Inferior parietal cortex (tissue), 1 donor: ENCODE results near the gene ARHGEF40.

Source experiments
- DNase-seq: peaks from one replicate; pipeline ENCODE4 v3.0.0-alpha.2; 2016; ENCODE audit errors: extremely low spot score

Gene ARHGEF40

DNA sequence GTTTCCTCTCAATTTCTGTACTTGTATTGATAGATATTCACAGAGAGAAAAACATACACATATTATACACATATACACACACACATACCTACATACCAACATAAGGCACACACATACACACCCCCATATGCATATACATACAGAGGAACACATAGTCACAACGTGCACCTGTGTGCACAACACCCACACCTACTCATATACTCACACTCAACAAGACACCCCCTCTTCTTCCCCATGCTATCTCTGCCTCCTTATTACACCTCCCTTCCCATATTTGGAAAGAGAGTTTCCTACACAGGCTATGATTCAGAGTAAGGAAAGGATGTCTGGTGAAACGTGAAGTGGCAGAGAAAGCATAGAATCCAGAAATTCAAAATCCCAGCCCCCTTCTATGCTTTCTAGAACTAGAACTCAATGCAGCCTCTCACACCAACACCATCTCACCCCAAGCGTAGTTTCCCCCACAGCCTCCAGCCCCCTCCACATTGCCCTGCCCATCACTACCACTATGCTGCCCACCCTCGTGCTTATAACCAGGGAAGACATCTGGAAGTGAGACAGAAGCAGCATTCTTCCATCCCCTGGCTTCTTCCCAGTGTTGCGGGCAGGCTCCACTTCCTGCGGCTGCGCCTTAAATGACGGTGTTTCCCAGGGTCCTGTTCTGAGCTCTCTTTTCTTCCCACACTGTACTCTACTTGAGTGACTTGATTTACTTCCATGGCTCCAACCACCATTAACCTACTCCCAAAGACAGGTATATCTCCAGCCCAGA is 10.1 kb upstream of the ARHGEF40 start:
- no peak for DNase-seq

DNA sequence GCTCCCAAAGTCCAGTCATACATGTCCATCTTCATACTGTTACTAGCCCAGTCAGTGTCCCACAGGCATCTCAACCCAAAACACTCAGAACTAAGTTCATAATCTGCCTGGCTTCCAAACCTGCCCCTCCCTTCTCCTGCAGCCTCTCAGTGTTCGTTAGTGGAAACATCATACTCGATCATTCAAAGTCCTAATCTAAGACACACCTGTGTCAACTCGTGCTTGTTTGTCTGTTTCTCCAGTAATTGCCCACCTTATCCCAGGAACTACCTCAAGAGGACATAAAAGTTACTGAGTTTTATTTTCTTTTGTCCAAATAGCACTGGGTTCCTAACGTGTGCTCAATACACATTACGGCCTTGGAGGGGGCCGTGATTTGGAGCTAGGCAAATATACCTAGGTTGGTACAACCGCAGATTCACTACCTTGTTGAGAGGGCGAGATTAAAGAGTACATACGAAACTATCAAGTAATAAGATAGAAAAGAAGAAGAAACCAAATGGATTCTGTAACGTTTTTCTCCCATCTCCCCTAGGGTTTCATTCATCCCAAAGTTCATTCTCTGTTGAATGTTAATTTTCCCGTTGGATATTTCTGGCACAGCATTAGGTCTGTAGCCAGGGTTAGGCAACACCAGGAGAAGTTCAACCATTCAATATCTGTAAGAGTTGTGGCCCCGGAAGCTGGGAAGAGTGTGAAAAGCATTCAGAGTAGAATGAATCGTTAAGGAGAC is 9.3 kb upstream of the ARHGEF40 start:
- no peak for DNase-seq

DNA sequence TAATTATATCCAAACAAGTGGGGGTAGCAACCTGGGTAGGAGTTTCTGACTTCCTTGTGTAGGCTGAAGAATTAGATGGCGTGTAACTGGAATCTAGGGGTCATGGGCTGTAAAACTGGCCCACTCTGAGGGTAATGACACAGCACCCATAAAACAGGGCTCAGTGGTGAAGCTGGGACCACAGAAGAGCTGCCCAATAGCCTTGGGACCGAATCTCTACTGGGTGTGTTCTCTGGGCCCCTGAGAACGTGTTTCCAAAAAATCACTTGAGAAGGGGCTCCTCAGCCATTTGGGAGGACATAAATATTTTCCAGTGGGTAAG is 8.8 kb upstream of the ARHGEF40 start:
- no peak for DNase-seq

DNA sequence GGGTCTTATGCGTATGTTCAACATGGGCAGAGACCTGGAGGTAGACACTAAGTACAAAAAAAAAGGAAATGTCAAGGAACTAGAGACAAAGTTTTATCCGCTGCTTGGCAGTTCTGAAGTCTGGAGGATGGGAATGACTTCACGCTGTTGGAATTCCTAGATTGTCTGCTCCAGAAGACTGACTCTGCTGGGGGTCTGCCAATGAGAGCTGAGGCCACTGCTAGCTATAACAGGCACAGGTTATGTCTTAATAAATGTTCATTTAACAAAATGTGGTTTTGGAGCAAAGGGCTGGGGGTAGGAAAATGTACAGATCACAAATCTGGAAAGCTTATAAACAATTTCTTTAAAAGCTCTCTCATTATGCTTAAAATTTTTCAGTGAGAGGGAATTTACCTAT is 6.6 kb upstream of the ARHGEF40 start:
- DNase-seq, result no peak

DNA sequence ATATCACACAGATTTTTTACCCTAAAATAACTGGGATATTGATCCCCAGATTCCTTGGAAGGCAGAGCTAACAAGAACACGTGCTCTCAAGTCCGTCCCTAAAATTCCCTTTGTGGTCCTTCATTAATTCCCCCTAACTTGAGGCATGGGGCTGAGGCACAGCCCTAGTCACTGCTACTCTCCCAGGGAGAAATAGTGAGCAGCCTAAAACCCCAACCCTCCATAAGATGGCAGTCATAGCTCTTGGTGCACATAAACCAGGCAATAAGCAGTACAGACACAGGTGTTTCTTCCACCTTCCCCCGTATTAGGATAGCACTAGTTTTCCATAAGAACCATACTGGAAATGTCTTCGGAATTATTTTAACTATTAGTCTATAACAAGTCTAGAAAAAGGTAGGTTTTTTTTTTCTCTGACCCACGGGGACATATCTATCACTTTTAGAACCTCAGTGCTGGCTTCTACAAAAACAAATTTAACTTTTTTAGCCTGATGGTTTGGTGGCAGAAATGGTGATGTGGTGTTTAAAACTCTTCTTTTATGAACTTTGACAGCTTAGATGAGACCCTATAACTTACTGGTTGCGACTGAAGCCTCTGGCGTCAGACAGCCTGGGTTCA is 3.1 kb upstream of the ARHGEF40 start:
- DNase-seq, result no peak

DNA sequence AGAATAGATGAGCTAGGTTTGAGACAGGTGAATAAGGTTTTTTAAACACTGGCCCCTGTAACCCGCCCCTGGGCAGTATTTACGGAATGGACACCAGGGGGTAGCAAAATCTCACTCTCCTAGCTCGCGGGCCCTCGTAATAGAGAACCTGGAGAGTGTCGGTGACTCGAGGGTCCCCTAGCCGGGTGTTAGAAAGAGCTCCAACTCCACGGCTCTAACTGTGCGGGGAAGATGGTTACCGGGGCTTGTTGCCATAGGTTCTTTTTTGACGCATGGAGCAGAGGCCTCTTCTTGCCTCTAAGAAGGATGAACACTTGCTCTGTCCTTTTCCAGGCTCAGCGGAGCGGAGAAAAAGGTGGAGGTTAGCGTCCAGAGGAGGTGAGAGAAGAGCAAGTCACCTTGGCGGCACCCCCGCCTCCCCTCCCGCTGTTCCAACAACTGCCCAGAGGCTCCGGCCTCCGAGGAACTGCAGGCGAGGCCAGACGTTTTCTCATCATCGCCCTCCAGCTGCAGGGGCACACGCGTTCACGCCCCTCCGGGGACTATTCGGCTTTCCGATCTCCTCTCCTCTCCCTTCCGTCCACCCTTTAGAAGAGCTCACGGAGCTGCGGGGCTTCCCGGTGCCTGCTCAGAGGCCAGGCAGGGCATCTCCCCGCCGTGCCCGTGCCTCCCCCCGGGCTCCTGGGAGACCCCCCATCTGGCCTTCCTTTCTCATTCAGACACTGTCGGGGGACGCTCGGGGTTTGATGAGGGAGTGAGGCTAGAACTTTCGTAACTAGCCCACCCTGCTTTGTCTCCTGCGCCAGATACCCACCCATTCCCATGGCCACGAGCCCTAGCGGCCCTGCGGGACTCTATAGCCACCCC is 1.4 kb upstream of the ARHGEF40 start:
- peak; percentile 73 for DNase-seq

DNA sequence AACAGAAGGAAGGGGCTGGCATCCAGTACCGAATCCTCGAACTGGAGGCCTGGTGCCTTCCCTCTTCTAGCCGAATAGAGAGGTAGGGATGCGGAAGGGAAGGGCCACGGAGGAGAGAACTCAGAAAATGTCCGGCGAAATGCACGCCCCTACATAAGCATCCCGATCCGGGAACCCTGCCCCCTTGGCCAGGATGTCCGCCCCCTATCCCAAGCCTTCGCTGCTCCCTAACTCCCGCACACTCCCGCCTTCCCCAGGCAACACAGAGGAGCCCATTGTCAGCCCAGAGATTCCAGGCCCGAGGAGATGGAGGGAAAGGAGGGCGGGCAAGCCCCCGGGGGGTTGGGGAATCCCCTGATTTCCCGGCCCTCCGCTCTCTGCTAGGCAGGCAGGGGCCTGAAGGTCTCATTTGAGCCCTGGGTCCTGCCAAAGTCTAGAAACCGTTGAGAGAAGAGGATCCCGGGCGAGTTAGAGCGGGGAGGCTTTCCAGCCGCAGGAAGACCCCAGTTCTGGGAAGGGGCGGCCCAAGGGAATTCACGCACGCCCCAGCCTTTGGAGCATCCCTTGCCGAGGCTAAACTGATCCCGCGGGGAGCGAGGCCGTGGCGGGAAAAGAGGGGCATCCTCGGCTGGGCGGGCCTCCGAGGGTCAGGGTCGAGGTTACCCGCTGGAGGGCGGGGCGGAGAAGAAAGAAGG is 569 bp upstream of the ARHGEF40 start:
- DNase-seq, result peak; percentile 45

DNA sequence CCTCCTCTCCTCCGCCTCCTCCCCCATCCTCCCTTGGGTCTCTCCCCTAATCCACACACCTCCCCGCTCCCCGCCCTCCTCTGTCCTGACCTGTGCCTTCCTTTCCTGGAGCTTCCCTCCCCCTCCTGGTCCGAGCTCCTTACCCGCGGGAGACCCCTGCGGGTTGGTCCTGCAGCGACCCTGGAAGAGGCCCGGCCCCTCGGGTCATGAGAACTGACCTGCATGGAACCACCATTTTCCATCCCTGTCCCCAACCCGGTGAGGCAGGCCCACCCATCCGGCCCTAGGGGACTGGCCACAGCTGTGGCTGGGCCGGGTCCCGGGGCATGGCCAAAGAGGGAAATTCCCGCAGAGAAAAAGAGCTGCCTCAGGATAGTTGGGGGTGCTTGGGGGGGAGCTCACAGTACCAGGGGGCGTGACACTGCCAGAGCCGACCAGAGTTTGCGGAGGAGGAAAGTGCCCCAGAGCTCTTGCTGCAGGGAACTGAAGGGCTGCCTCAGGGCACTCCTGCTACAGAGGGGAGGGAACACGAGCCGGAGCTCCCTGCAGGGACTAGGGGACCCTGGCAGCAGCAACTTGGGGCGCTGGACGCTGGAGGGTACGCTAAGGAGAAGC is 613 bp downstream of the ARHGEF40 start:
- DNase-seq, result peak; percentile 13

DNA sequence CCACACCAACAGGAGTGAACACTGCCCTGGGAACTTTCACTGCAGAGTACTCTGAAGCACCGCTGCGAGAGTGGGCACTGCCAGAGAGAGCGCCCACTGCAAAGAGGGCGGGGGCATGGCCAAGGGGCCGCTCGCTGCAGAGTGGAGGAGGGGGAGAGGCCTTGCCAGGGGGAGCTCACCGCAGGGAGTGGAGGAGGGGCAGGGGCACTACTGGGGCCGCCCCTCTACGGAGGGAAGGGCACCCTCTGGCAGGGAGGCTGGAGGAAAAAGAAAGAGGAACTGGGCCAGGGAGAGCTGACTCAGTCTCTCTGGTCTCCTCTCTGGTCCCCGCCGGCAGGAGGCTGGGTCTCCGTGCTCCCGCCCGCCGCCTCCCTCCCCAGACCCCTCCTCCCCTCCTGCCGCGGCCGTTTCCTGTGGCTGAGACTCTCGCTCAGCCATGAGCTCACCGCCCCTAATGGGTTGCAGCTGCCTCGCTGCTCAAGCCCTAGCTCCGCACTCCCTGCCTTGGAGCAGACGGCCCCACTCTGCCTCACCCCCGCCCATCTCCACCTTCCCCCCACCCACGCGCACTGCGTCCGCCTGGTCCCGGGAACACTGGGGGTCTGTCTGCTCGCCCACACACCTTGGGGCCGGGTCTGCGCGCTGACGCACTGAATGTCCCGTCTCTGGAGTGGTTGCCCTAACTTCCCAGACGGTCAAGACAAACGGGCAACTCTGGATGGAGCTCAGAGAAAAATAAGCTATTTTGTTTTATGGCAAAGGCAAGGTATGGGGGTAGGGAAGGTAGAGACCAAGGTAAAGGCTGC is 1.3 kb downstream of the ARHGEF40 start:
- peak; percentile 25 for DNase-seq

DNA sequence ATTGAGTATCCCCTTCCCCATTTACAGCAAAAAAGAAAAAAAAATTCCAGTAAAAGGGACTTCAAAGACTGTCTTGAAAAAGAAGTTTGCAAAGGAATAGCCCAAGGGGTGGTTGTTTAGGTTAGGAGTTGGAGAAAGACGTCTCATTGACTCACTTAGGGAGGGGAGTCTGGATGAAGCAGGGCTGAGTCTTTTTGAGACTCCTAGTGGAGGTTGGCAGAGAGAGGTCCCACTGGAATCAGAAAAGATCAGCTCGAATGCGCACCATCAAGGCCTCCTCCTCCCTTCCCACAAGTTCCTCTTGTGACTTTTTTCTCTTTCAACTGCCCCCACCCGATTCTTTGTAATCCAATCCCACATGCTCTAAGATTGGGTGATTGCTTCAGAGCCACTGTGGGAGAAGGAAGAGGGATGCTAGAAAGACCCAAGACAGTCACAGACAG is 1.9 kb downstream of the ARHGEF40 start:
- no peak for DNase-seq

DNA sequence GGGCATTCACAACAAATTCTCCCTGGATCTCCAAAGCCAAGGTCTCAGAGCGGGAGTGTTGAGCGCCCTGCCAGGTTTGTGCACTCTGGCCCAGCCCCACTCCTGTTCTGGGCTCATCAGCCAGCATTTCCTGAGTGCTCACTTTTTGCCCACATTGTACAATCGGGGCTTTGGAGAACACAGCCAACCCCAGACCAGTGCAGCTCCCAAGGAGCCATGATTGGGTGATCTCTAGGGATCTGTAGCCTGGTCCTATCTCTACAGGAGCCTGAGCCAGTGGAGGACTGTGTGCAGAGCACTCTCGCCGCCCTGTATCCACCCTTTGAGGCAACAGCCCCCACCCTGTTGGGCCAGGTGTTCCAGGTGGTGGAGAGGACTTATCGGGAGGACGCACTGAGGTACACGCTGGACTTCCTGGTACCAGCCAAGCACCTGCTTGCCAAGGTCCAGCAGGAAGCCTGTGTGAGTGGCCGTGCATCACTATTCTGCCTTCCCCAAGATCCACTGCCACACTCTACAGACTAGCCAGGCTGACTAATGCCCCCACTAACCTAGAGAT is 2.8 kb downstream of the ARHGEF40 start:
- DNase-seq, result no peak

DNA sequence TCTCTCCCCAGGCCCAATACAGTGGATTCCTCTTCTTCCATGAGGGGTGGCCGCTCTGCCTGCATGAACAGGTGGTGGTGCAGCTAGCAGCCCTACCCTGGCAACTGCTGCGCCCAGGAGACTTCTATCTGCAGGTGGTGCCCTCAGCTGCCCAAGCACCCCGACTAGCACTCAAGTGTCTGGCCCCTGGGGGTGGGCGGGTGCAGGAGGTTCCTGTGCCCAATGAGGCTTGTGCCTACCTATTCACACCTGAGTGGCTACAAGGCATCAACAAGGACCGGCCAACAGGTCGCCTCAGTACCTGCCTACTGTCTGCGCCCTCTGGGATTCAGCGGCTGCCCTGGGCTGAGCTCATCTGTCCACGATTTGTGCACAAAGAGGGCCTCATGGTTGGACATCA is 3.8 kb downstream of the ARHGEF40 start:
- no peak for DNase-seq

DNA sequence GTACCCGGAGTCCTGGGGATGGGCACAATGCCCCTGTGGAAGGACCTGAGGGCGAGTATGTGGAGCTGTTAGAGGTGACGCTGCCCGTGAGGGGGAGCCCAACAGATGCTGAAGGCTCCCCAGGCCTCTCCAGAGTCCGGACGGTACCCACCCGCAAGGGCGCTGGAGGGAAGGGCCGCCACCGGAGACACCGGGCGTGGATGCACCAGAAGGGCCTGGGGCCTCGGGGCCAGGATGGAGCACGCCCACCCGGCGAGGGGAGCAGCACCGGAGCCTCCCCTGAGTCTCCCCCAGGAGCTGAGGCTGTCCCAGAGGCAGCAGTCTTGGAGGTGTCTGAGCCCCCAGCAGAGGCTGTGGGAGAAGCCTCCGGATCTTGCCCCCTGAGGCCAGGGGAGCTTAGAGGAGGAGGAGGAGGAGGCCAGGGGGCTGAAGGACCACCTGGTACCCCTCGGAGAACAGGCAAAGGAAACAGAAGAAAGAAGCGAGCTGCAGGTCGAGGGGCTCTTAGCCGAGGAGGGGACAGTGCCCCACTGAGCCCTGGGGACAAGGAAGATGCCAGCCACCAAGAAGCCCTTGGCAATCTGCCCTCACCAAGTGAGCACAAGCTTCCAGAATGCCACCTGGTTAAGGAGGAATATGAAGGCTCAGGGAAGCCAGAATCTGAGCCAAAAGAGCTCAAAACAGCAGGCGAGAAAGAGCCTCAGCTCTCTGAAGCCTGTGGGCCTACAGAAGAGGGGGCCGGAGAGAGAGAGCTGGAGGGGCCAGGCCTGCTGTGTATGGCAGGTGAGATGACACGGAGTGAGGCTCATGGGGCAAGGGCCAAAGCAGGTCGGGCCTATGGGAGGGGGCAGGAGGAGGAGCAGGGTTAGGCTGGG is 4.5 kb downstream of the ARHGEF40 start:
- no peak for DNase-seq

DNA sequence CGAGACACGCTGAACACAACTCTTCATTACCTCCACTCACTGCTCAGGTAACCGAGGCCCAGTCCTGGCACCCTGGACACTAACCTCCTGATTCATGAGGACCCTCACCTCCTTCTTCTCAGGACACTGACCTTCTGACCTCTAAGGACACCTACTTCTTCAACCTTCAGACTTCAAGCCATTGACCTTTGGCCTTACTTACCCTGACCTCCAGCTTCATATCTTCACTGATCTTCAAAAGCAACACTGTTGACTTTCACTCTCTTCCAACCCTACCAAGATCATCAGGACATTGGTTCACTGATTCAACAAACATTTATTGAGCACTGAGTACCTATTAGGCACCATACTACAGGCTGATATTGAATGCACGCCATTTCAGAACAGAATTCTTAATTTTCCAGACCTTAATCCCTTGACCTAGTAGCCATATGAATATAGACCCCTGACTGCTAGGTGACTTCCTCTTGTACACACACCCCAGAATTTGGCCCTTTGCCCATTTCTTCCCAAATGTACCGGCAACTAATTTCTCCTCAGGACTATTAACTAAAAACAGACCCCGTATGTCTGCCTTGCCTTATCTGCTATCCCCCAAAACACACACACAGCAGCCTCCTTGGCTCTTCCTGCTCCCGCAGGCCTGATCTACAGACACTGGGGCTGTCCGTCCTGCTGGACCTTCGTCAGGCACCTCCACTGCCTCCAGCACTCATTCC is 5.8 kb downstream of the ARHGEF40 start:
- no peak for DNase-seq

DNA sequence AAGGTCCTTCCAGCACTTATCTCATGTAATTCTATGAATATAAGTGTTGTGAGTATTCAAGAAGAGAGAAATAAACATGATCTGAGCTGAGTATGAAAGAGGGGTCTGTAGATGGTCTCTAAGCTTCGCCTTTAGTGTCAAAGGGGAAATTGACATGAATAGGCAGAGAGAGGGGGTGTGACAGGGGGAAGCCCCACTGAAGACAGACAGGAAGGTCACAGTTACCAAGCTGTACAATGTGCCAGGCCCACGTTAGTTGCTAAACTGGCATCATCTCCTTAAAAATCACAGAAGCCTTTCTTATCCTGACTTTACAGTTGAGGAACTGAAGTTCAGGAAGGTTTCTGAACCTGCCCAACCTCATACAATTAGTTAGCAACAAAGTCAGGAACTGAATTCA is 7.6 kb downstream of the ARHGEF40 start:
- DNase-seq, result no peak

DNA sequence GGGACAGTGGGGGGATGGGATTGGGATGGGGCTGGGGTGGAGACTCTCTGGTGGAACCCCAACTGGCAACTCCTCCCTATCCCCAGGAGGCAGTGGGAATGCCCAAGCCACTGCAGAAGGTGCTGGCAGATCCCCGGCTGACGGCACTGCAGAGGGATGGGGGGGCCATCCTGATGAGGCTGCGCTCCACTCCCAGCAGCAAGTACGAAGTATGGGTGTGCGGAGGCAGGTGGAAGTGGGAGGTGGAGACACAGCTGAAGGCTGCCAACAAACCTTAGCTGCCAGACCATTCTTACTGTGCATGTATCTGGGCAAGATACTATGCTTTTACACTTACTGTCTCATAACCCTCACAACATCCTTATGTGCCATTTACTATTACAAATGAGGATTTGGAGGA is 8.2 kb downstream of the ARHGEF40 start:
- DNase-seq, result peak; percentile 33

DNA sequence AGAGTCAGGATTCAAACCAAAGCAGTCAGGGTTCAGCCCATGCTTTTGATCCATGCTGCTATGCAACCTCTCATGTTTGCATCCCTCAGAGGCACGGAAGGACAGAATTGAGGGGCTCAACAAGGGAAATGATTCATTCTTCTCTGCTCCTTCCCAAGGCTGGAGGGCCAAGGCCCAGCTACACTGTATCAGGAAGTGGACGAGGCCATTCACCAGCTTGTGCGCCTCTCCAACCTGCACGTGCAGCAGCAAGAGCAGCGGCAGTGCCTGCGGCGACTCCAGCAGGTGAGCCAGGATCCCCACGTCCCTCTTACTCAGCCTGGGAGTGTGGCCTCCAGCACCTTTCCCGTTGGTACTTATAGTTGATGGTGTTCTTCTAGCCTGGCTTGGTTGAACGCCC is 8.6 kb downstream of the ARHGEF40 start:
- DNase-seq, result no peak

DNA sequence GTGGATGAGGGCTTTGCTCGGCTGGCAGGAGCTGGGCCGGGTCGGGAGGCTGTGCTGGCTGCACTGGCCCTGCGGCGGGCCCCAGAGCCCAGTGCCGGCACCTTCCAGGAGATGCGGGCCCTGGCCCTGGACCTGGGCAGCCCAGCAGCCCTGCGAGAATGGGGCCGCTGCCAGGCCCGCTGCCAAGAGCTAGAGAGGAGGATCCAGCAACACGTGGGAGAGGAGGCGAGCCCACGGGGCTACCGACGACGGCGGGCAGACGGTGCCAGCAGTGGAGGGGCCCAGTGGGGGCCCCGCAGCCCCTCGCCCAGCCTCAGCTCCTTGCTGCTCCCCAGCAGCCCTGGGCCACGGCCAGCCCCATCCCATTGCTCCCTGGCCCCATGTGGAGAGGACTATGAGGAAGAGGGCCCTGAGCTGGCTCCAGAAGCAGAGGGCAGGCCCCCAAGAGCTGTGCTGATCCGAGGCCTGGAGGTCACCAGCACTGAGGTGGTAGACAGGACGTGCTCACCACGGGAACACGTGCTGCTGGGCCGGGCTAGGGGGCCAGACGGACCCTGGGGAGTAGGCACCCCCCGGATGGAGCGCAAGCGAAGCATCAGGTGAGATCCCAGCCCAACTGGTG is 11.5 kb downstream of the ARHGEF40 start:
- DNase-seq, result no peak
